Naive thymus-derived CD4-positive, alpha-beta T cell (primary cell): ENCODE results near the gene LCN1. TPM values are rescaled to one million over a fixed set of nuclear protein-coding genes. Genes with fewer than 3 reads are reported as not detected.
A peak's percentile ranks its signal among the peaks of the same experiment; 100 is the strongest.

Source experiments
- ATAC-seq: fragments of 150-1000 bp; cut with Tn5 transposase; 2 replicates; pipeline ENCODE4 v1.10.0; 2021; ENCODE audit warnings: mild to moderate bottlenecking, moderate library complexity
- CTCF ChIA-PET: fragments of 350-600 bp; sonication (Branson Sonifier 250); formaldehyde crosslinking; loops from one replicate; lab custom pipeline; 2021; ENCODE audit warnings: antibody characterized with exemption; lab: Charles Lee
- POLR2A ChIA-PET: fragments of 350-600 bp; sonication (Branson Sonifier 250); formaldehyde crosslinking; loops from one replicate; lab custom pipeline; 2021; ENCODE audit warnings: antibody characterized with exemption, inconsistent platforms; lab: Charles Lee
- DNase-seq, 9 donors: peaks; one replicate each; pipeline versions ENCODE4 v3.0.0 to v3.0.0-alpha.2; 2020 to 2022; ENCODE audit warnings: mixed read lengths in 1 of 9
- H3K27ac ChIP-seq: one replicate; pipeline ENCODE4 v1.7.0; 2013; ENCODE audit warnings: mild to moderate bottlenecking, low read depth, low read length, moderate library complexity
- H3K27me3 ChIP-seq, 2 donors: one replicate each; pipeline ENCODE4 v1.7.0; 2013; ENCODE audit warnings: low read length in 2 of 2, mild to moderate bottlenecking in 2 of 2, moderate library complexity in 2 of 2; ENCODE audit not compliant: control insufficient read depth in 2 of 2, insufficient read depth in 2 of 2
- H3K36me3 ChIP-seq, 3 experiments: 1 replicate in 2 of 3; 2 replicates in 1 of 3; pipeline ENCODE4 v1.7.0; 2013; ENCODE audit warnings: low read length in 3 of 3, mild to moderate bottlenecking in 3 of 3, moderate library complexity in 1 of 3; ENCODE audit not compliant: insufficient read depth in 3 of 3, control insufficient read depth in 2 of 3
- H3K4me1 ChIP-seq, 2 donors: one replicate each; pipeline ENCODE4 v1.7.0; 2013; ENCODE audit warnings: low read length in 2 of 2, mild to moderate bottlenecking in 2 of 2, moderate library complexity in 1 of 2; ENCODE audit not compliant: control insufficient read depth in 2 of 2, insufficient read depth in 2 of 2
- H3K4me3 ChIP-seq: 2 replicates; pipeline ENCODE4 v1.7.0; 2013; ENCODE audit warnings: mild to moderate bottlenecking, low read length
- H3K9me3 ChIP-seq, 3 experiments: 1 replicate in 2 of 3; 2 replicates in 1 of 3; pipeline ENCODE4 v1.7.0; 2013; ENCODE audit warnings: low read length in 3 of 3; ENCODE audit not compliant: control insufficient read depth in 2 of 3
- H3K27ac Mint-ChIP-seq, 9 donors: one replicate each; pipeline ENCODE4 v1.8.0; 2020 to 2022; ENCODE audit warnings: mixed read lengths in 9 of 9, mild to moderate bottlenecking in 8 of 9, moderate library complexity in 5 of 9, inconsistent platforms in 2 of 9
- H3K27me3 Mint-ChIP-seq, 5 donors: one replicate each; pipeline ENCODE4 v1.8.0; 2021 to 2022; ENCODE audit warnings: mixed read lengths in 5 of 5, mild to moderate bottlenecking in 1 of 5
- H3K36me3 Mint-ChIP-seq, 5 donors: one replicate each; pipeline ENCODE4 v1.8.0; 2020 to 2022; ENCODE audit warnings: mixed read lengths in 5 of 5, mild to moderate bottlenecking in 3 of 5, inconsistent platforms in 1 of 5
- H3K4me1 Mint-ChIP-seq, 7 donors: one replicate each; pipeline ENCODE4 v1.8.0; 2020 to 2022; ENCODE audit warnings: mixed read lengths in 7 of 7, mild to moderate bottlenecking in 3 of 7, inconsistent platforms in 1 of 7
- H3K4me3 Mint-ChIP-seq, 10 donors: one replicate each; pipeline ENCODE4 v1.8.0; 2020 to 2022; ENCODE audit warnings: mild to moderate bottlenecking in 10 of 10, mixed read lengths in 10 of 10, moderate library complexity in 6 of 10, inconsistent platforms in 2 of 10
- H3K9me3 Mint-ChIP-seq, 11 donors: one replicate each; pipeline ENCODE4 v1.8.0; 2020 to 2022; ENCODE audit warnings: mixed read lengths in 11 of 11, mild to moderate bottlenecking in 4 of 11, inconsistent platforms in 1 of 11, moderate library complexity in 1 of 11
- intact Hi-C, 2 donors: fragments of 100-400 bp; cut with micrococcal nuclease; formaldehyde crosslinking; loops; one replicate each; pipeline ENCODE4 v1.15.1; 2023
- polyA plus RNA-seq, 2 donors: library from polyadenylated mRNA; unstranded; fragments of 300-500 nt; fragmentation: Illumina TruSeq; gene quantifications; one replicate each; pipeline ENCODE4 v1.2.3, GENCODE V29; 2021
- total RNA-seq, 6 experiments: library from RNA in 5 of 6; stranded (reverse) in 5 of 6; gene quantifications; 1 replicate in 5 of 6; 2 replicates in 1 of 6; pipeline ENCODE4 v1.2.3 and lab custom pipeline; 2021 to 2026

The LCN1 gene
- total and polyA plus RNA-seq, 7 experiments from 2014 or later: not detected

GRCh38 chr9:135494791-135495559, 26.3 kb upstream of the LCN1 start:
- Histone ChIP-seq H3K9me3 (no peaks in the 10 kb centered on the region), H3K4me1 (no peaks in the 10 kb centered on the region), H3K27me3 (no peaks in the 10 kb centered on the region), H3K27ac (no peak overlapping the region), H3K4me3 (no peak overlapping the region), H3K36me3 (peaks cover 0 to 2% (median 0%) of the 10 kb centered on the region in 3 experiments)
- Mint-ChIP-seq H3K27me3 (peaks cover 0 to 11% (median 4%) of the 10 kb centered on the region in 5 donors), H3K4me3 (no peak overlapping the region), H3K4me1 (peaks cover 0 to 8% (median 0%) of the 10 kb centered on the region in 7 donors), H3K9me3 (no peaks in the 10 kb centered on the region), H3K27ac (no peak overlapping the region), H3K36me3 (no peaks in the 10 kb centered on the region)
- no peak for ATAC-seq
- ChIA-PET CTCF (no interaction called here), POLR2A (no interaction called here)
- intact Hi-C loops: no loop called here
- DNase-seq: no peak

- Histone ChIP-seq H3K9me3 (no peaks in the 10 kb centered on the region), H3K27ac (no peak overlapping the region), H3K4me3 (no peak overlapping the region), H3K4me1 (peaks cover 10 to 14% of the 10 kb centered on the region in 2 donors), H3K36me3 (peaks cover 0 to 27% (median 0%) of the 10 kb centered on the region in 3 experiments), H3K27me3 (no peaks in the 10 kb centered on the region)
- Mint-ChIP-seq H3K36me3 (peaks cover 0 to 8% (median 4%) of the 10 kb centered on the region in 5 donors), H3K4me3 (peak overlapping the region in 9 of 10 donors; percentile 78 to 95 (median 89)), H3K27ac (peak overlapping the region in 1 of 9 donors; percentile 51), H3K9me3 (no peaks in the 10 kb centered on the region), H3K27me3 (peaks cover 0 to 5% (median 0%) of the 10 kb centered on the region in 5 donors), H3K4me1 (peaks cover 8 to 30% (median 14%) of the 10 kb centered on the region in 7 donors)
- ATAC-seq (no peak), DNase-seq (no peak)
- CTCF ChIA-PET: no interaction called here
- intact Hi-C loops: no loop called here
- POLR2A ChIA-PET: no interaction called here
Observed at GRCh38 chr9:135498381-135499126, 22.7 kb upstream of the LCN1 start.

DNA sequence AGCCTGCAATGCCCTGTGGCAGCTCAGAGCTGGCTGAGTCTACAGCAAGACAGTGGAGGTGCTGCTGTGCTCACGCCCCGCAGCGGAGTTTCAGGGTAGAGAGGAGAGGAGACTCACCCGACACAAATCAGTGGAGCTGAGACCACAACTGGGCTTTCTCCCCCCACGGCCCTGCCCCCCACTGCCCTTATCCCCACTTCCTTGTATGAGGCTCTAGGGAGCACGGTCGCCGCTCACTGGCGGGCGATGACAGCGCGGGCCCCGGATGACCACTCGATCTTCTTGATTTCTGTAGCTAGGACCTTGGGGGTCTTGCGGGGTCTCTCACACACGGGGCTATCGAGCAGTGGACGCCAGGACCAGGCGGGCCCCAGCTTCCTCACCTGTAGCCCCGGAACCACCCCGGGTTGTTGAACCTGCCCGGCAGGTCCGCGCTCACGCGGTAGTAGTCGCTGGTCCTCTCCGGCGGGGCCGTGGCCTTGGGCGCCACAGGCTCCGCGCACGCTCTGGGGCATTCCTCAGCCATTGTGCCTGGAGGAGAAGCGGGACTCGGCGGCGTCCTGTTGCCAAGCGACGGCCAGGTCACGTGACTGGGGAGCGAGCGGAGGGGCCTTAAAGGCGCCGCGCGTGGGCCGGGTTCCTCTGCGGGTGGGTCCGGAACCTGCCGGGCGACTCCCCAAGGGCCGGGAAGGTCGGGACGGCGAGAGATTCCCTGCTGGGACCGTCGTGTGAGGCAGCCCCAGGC, 21.7 kb upstream of the LCN1 start:
- Histone ChIP-seq H3K36me3 (peaks cover 0 to 36% (median 0%) of the 10 kb centered on the region in 3 experiments), H3K9me3 (no peaks in the 10 kb centered on the region), H3K4me1 (peaks cover 10 to 14% of the 10 kb centered on the region in 2 donors), H3K27ac (peak overlapping the region; percentile 77), H3K4me3 (peak overlapping the region; percentile 91), H3K27me3 (no peaks in the 10 kb centered on the region)
- no peaks in the 10 kb centered on the region for H3K9me3 Mint-ChIP-seq
- peak overlapping the region; percentile 78 to 95 (median 88) for H3K4me3 Mint-ChIP-seq
- intact Hi-C loops: loop anchor here in 1 of 2 donors (5.0 to 10.0 kb wide), 2 partner anchors 1042 to 1335 kb away; partner anchors contain the start of gene RNU6ATAC
- peak; percentile 64 for ATAC-seq
- CTCF ChIA-PET: interaction anchor here (0.9 kb wide), 1 partner anchor 18 kb away, joined by 3 read pairs; no protein-coding TSS in a partner anchor
- H3K4me1 Mint-ChIP-seq: peaks cover 9 to 39% (median 17%) of the 10 kb centered on the region in 7 donors
- peak overlapping the region in 5 of 9 donors; percentile 11 to 80 (median 38) for H3K27ac Mint-ChIP-seq
- DNase-seq: peak; percentile 69 to 90 (median 80)
- H3K36me3 Mint-ChIP-seq: peaks cover 0 to 13% (median 6%) of the 10 kb centered on the region in 5 donors
- H3K27me3 Mint-ChIP-seq: peaks cover 0 to 5% (median 0%) of the 10 kb centered on the region in 5 donors
- POLR2A ChIA-PET: no interaction called here

DNA sequence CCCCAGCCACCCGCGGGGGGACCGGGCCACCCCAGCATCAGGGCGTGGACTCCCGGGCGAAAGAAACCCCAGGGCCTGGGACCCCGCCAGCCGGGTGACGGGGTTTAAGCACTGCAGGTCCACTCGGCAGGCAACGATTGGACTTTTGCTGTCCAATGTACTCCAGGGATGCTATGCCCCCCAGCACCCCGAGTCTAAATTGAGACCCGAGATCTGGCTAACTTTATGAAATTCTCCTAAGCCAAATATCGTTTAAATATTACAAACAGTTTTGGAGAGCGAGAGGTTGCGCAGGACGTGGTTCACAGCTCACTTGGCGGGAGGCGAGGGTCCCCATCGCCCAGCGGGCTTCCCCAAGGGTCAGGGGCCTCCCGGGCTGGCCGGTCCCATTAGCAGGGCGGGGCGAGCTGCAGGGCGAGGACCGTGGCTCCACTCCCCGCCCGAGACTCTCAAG, 21.1 kb upstream of the LCN1 start:
- Mint-ChIP-seq H3K36me3 (peaks cover 0 to 15% (median 8%) of the 10 kb centered on the region in 5 donors), H3K27ac (peak overlapping the region in 2 of 9 donors; percentile 18 to 80), H3K4me3 (peak overlapping the region; percentile 80 to 95 (median 88)), H3K9me3 (no peaks in the 10 kb centered on the region), H3K27me3 (no peaks in the 10 kb centered on the region), H3K4me1 (peaks cover 12 to 41% (median 17%) of the 10 kb centered on the region in 7 donors)
- Histone ChIP-seq H3K4me3 (peak overlapping the region; percentile 91), H3K27ac (peak overlapping the region; percentile 77), H3K9me3 (no peaks in the 10 kb centered on the region), H3K36me3 (peaks cover 0 to 42% (median 0%) of the 10 kb centered on the region in 3 experiments), H3K27me3 (no peaks in the 10 kb centered on the region), H3K4me1 (peaks cover 10 to 14% of the 10 kb centered on the region in 2 donors)
- ChIA-PET CTCF (interaction anchor here (0.9 kb wide), 1 partner anchor 18 kb away, joined by 3 read pairs; no protein-coding TSS in a partner anchor), POLR2A (no interaction called here)
- intact Hi-C loops: loop anchor here in 1 of 2 donors (5.0 to 10.0 kb wide), 2 partner anchors 1043 to 1335 kb away; partner anchors contain the start of gene RNU6ATAC
- peak; percentile 2 for ATAC-seq
- DNase-seq: no peak

GRCh38 chr9:135500525-135501260, 20.5 kb upstream of the LCN1 start, which contains the start of gene MRPS2:
Gene MRPS2 (plus strand): TSS chr9:135500682. CDS start chr9:135500711, 29 bp downstream.
- Mint-ChIP-seq H3K27me3 (no peaks in the 10 kb centered on the region), H3K9me3 (no peaks in the 10 kb centered on the region), H3K4me1 (peaks cover 12 to 41% (median 18%) of the 10 kb centered on the region in 7 donors), H3K36me3 (peaks cover 0 to 17% (median 8%) of the 10 kb centered on the region in 5 donors), H3K4me3 (peak within 1 kb of the TSS; percentile 80 to 95 (median 88)), H3K27ac (peak within 1 kb of the TSS in 8 of 9 donors; percentile 11 to 96 (median 81))
- peak; percentile 62 to 93 (median 80) for DNase-seq
- ATAC-seq: peak; percentile 97
- Histone ChIP-seq H3K27ac (peak within 1 kb of the TSS; percentile 77), H3K9me3 (no peaks in the 10 kb centered on the region), H3K36me3 (peaks cover 0 to 45% (median 0%) of the 10 kb centered on the region in 3 experiments), H3K27me3 (no peaks in the 10 kb centered on the region), H3K4me1 (peaks cover 10 to 14% of the 10 kb centered on the region in 2 donors), H3K4me3 (peak within 1 kb of the TSS; percentile 91)
- intact Hi-C loops: loop anchor here in 1 of 2 donors (5.0 to 10.0 kb wide), 2 partner anchors 1043 to 1336 kb away; partner anchors contain the start of gene RNU6ATAC
- CTCF ChIA-PET: no interaction called here
- POLR2A ChIA-PET: no interaction called here
